ENCODE results near the gene RNF213.

The RNF213 gene

GRCh38 chr17:80216473-80217456, 43.9 kb upstream of the RNF213 start:
- H3K4me3 ChIP-seq (ENCODE audit: low read depth, low read length) = no peak overlapping the region
- no peak for TF ChIP-seq CTCF (conservative IDR thresholded peaks at IDR 0.05; ENCODE audit: low read depth, low read length)
- DNase-seq (ENCODE audit: low read depth) = no peak

- no peak for TF ChIP-seq CTCF (conservative IDR thresholded peaks at IDR 0.05; ENCODE audit: low read depth, low read length)
- no peak for DNase-seq (ENCODE audit: low read depth)
- no peak overlapping the region for H3K4me3 ChIP-seq (ENCODE audit: low read depth, low read length)
Observed at GRCh38 chr17:80217703-80218362, 42.8 kb upstream of the RNF213 start.

GRCh38 chr17:80218391-80218790, 42.3 kb upstream of the RNF213 start:
- no peak for TF ChIP-seq CTCF (conservative IDR thresholded peaks at IDR 0.05; ENCODE audit: low read depth, low read length)
- H3K4me3 ChIP-seq (ENCODE audit: low read depth, low read length) = no peak overlapping the region
- no peak for DNase-seq (ENCODE audit: low read depth)

GRCh38 chr17:80219013-80219762, 41.5 kb upstream of the RNF213 start:
- H3K4me3 ChIP-seq (ENCODE audit: low read depth, low read length) = peak overlapping the region; percentile 80
- peak; percentile 64 for DNase-seq (ENCODE audit: low read depth)
- no peak for TF ChIP-seq CTCF (conservative IDR thresholded peaks at IDR 0.05; ENCODE audit: low read depth, low read length)

- H3K4me3 ChIP-seq (ENCODE audit: low read depth, low read length) = peak overlapping the region; percentile 80
- no peak for TF ChIP-seq CTCF (conservative IDR thresholded peaks at IDR 0.05; ENCODE audit: low read depth, low read length)
- DNase-seq (ENCODE audit: low read depth) = peak; percentile 1
Observed at GRCh38 chr17:80219763-80220053, 40.9 kb upstream of the RNF213 start.

GRCh38 chr17:80220054-80220735, 40.5 kb upstream of the RNF213 start, which contains the start of the genes SGSH and SLC26A11:
SGSH (minus strand) TSS chr17:80220333; CDS start chr17:80220313, 20 bp downstream.
SLC26A11 (plus strand) TSS chr17:80220427; CDS start chr17:80221561, 1,134 bp downstream.
- DNase-seq (ENCODE audit: low read depth) = peak; percentile 58
- peak within 1 kb of the TSS; percentile 80 for H3K4me3 ChIP-seq (ENCODE audit: low read depth, low read length)
- TF ChIP-seq CTCF (conservative IDR thresholded peaks at IDR 0.05; ENCODE audit: low read depth, low read length) = no peak
